ENCODE measurements around the gene RASSF7. TPM values are rescaled to one million over a fixed set of nuclear protein-coding genes. Genes with fewer than 3 reads are reported as not detected.

Gene RASSF7
- total and polyA plus RNA-seq, 8 donors: 17.6 to 253 (median 29.5) TPM

DNA sequence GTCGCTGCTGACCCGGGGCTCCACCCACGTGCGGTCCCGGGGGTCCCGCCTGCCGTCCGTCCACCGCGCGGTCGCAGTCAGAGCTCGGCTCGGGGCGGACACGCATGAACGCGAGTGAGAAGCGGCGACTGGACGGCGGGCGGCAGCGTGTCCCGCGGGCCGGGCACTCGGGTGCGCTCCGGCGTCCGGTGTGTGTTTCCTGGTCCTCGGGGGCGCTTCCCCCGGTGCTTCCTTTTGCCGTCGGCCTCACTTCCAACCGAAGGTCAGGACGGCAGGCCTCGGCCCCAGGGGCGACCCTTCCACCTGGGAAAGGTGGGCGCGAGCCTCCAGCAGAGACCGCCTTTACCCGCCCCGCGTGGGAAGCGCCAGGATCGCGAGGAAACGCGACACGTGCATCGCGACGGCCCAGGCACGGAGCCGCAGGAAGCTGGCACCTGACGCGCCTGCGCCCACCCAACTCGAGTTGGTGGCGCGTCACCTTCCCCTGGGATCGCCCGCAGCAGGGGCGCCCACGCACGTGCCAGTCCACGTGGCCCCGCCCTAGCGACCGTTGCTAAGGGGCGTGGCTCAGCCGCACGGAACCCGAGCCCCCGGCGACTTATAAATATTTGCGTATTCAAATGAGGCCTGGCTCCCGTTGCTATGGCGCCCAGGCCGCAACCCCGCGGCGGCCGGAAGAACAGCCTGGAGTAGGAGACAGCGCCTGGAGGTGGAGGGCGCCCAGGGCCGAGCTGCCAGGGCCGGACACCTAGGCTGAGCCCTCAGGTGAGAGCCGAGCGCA lies 23.7 kb upstream of the RASSF7 start, which contains the start of gene LRRC56:
Gene LRRC56 (plus strand): TSS at position 687 of the 781 bp plus-strand sequence. CDS start 3,158 bp downstream, outside the sequence.
- no peak for TF ChIP-seq CTCF (IDR thresholded peaks at IDR 0.05)
- FAIRE-seq: no peak
- intact Hi-C loops (cut with DNase I): no loop called here
- WGBS, 2 donors: 5% methylated on average over 90 to 93 of the region's 93 CpGs
- Histone ChIP-seq H3K27ac (peak within 1 kb of the TSS; percentile 70 to 78 (median 76)), H3K4me1 (peaks cover 6 to 15% (median 9%) of the 10 kb centered on the region in 3 donors), H3K4me3 (peak within 1 kb of the TSS; percentile 4 to 80 (median 32)), H3K36me3 (peaks cover 0 to 8% (median 7%) of the 10 kb centered on the region in 3 donors), H3K9me3 (no peaks in the 10 kb centered on the region), H3K27me3 (no peaks in the 10 kb centered on the region)
- ATAC-seq: peak; percentile 73 to 77 (median 75)
- peak; percentile 83 to 97 (median 92) for DNase-seq

DNA sequence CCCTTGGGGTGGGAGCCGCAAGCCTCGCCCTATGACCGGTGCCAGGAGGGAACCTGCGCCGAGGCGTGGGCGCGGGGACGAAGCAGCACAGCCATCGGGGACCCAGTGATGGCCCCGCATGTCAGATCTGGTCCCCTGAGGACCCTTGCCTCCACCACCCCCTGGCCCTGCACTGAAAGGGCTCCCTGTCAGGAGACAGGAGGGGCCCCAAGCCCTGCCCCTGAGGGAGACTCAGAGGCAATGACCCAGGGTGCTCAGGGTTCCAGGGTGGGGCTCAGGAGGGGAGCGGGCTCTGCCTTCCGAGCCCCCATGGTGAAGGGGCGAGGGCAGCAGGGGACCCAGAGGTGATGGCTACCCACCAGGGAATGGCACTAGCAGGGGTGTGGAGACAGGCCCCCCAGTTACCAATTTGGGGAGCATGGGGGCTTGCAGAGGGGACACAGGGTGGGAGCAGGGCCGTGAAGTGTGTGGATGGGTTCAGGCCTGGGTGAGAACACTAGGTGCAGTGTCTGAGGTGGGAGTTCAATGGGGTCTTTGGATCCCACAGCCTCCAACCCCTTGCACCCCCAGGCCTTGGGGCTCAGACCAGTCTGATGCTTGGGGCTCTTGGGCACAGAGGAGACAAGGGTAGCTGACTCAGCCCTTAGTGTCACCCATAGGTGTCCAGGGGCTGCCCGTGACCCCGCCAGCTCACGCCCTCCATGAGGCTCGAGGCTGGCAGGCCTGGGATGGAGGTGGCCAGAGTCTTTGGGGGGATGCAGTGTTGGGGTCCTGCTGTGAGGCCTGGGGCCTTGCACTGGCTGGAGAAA lies 22.9 kb upstream of the RASSF7 start:
- FAIRE-seq (no peak), ATAC-seq (no peak), DNase-seq (peak in 5 of 6 donors; percentile 16 to 74 (median 45))
- H3K4me1 ChIP-seq: peaks cover 6 to 15% (median 9%) of the 10 kb centered on the region in 3 donors
- H3K27me3 ChIP-seq: no peaks in the 10 kb centered on the region
- TF ChIP-seq CTCF (IDR thresholded peaks at IDR 0.05): no peak
- H3K36me3 ChIP-seq: peaks cover 0 to 2% (median 0%) of the 10 kb centered on the region in 3 donors
- H3K9me3 ChIP-seq: no peaks in the 10 kb centered on the region
- 31 to 35% methylated on average over 19 of the region's 19 CpGs for WGBS, 2 donors
- peak overlapping the region in 3 of 4 donors; percentile 70 to 78 (median 76) for H3K27ac ChIP-seq
- H3K4me3 ChIP-seq: peak overlapping the region; percentile 4 to 80 (median 32)
- intact Hi-C loops (cut with DNase I): no loop called here

DNA sequence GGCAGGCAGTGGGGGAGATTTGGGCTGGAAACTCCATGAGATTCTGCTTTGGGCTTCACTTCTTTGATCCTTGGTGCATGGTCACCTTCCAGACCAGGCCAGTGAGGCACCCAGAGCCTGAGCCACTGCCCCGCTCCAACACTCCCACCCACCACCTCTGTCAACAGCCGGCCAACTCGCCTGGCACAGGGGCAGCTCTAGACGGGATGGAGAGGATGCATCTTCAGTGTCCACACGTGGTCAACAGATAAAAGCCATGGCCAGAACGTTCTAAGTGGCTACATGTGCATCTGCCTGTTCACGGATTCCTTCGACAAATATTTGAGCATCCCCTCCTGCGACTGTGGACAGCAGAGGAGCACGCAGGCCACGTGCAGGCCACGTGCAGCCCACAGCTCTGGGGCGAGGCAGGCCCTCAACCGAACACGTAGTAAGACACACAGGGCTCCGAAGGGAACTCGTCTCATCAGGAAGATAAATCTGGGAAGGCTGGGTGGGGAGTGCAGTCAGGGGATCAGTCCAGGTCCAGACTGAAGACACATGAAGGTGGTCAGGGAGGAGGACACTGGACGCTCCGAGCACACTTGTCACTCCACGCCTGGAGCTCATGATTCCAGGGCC lies 22.2 kb upstream of the RASSF7 start:
- intact Hi-C loops (cut with DNase I): no loop called here
- FAIRE-seq: no peak
- 85 to 87% methylated on average over 20 of the region's 20 CpGs for WGBS, 2 donors
- no peak for ATAC-seq
- H3K36me3 ChIP-seq: no peaks in the 10 kb centered on the region
- H3K9me3 ChIP-seq: no peaks in the 10 kb centered on the region
- TF ChIP-seq CTCF (IDR thresholded peaks at IDR 0.05): no peak
- H3K4me3 ChIP-seq: no peak overlapping the region
- no peak overlapping the region for H3K27ac ChIP-seq
- peaks cover 6 to 15% (median 9%) of the 10 kb centered on the region in 3 donors for H3K4me1 ChIP-seq
- H3K27me3 ChIP-seq: no peaks in the 10 kb centered on the region
- peak in 3 of 6 donors; percentile 4 to 58 (median 40) for DNase-seq

DNA sequence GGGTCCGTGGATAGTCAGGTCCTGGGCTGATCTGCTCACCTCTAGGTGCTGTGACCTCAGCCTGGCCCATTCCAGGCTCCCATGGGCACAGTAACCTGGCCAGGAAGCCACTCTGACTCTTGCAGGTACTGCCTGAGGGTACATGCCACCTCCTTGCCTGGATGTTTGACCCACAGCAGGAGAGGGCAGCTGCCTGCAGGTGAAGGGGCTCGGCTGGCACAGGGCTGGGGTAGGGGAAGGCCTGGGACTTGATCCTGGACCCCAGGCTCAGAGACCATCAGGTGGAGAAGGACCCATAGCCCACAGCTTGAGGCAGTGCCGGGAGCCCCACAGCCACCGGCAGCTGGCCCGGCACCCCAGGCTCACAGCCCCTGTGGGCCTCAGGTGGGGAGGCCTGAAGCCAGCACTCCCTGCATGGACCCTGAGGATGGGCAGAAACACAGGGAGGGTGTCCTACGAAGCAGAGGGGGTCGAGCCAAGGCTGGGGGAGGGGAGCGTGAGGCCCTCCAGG lies 20.7 kb upstream of the RASSF7 start:
- no peak overlapping the region for H3K4me3 ChIP-seq
- 84 to 89% methylated on average over 8 of the region's 8 CpGs for WGBS, 2 donors
- H3K27ac ChIP-seq: no peak overlapping the region
- H3K9me3 ChIP-seq: no peaks in the 10 kb centered on the region
- FAIRE-seq (no peak), DNase-seq (peak in 3 of 6 donors; percentile 7 to 77 (median 34)), ATAC-seq (no peak)
- intact Hi-C loops (cut with DNase I): no loop called here
- no peaks in the 10 kb centered on the region for H3K36me3 ChIP-seq
- peaks cover 5 to 15% (median 6%) of the 10 kb centered on the region in 3 donors for H3K4me1 ChIP-seq
- TF ChIP-seq CTCF (IDR thresholded peaks at IDR 0.05): no peak
- no peaks in the 10 kb centered on the region for H3K27me3 ChIP-seq
